D721Med (cell line): ENCODE data around the gene SH3PXD2A.

Source experiments
- DNase-seq: peaks from one replicate; pipeline ENCODE4 v3.0.0; 2011; ENCODE audit warnings: low spot score; ENCODE audit not compliant: insufficient read length
- FAIRE-seq: peaks from 2 replicates; lab custom pipeline; 2011; peaks lifted over from hg19 to GRCh38; lab: Jason Lieb, UNC
- TF ChIP-seq, protein P1 (sequence below): IDR thresholded peaks from 2 replicates; pipeline ENCODE4 v1.5.1; 2012; ENCODE audit warnings: mild to moderate bottlenecking, control low read depth; ENCODE audit not compliant: insufficient read depth; ENCODE audit errors: missing control alignments

The SH3PXD2A gene

GRCh38 chr10:103616705-103617601 lies 238.4 kb downstream of the SH3PXD2A start:
- TF ChIP-seq, protein P1, sequence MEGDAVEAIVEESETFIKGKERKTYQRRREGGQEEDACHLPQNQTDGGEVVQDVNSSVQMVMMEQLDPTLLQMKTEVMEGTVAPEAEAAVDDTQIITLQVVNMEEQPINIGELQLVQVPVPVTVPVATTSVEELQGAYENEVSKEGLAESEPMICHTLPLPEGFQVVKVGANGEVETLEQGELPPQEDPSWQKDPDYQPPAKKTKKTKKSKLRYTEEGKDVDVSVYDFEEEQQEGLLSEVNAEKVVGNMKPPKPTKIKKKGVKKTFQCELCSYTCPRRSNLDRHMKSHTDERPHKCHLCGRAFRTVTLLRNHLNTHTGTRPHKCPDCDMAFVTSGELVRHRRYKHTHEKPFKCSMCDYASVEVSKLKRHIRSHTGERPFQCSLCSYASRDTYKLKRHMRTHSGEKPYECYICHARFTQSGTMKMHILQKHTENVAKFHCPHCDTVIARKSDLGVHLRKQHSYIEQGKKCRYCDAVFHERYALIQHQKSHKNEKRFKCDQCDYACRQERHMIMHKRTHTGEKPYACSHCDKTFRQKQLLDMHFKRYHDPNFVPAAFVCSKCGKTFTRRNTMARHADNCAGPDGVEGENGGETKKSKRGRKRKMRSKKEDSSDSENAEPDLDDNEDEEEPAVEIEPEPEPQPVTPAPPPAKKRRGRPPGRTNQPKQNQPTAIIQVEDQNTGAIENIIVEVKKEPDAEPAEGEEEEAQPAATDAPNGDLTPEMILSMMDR: no peak
- no peak for DNase-seq
- no peak for FAIRE-seq

GRCh38 chr10:103614306-103615158 lies 240.8 kb downstream of the SH3PXD2A start:
- TF ChIP-seq, protein P1: no peak
- FAIRE-seq: no peak
- no peak for DNase-seq

- no peak for DNase-seq
- no peak for FAIRE-seq
- TF ChIP-seq, protein P1: no peak
Observed at GRCh38 chr10:103613616-103614015, 241.8 kb downstream of the SH3PXD2A start.

DNA sequence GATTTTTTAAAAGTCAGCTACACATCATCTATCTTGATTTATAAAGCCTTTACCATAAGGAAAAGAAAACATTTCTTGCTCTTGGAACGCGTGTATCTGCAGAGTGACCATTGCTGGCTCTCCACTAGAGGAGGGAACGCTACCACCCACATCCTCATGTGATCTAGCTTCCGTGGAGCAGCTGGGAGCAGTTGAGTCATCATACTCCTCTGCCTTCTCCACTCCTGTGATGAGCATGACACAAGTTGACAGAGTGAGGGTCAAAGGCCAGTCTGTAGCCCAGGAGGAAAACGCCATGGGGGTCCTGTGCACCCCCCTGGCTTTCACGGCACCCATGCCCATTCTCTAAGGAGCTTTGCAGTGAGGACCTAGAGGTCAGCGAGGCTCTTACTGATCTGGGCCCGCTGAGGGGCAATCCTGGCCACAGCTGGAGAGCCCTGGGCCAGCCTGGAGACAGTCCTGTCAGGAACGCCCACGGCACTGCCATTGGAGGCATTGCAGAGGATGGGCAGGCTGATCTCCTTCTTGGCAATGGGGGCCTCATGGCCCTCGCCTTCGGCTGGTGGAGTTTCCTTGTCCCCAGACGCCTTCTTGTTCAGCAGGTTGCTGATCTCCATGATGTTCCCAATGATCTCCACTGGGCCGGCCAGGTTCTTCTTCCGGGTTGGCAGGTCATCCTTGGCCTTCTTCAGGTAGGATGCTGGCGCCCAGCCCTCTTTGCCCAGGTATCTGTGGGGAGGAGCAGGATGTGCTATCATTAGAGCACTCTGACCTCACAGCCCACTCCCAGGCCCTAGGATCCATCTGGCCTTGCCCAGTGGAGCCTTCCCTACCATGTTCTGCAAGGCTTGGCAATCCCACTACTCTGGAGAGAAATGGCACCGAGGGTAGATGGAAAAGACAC lies 242.7 kb downstream of the SH3PXD2A start:
- no peak for FAIRE-seq
- no peak for DNase-seq
- TF ChIP-seq, protein P1: no peak

GRCh38 chr10:103610921-103611511 lies 244.4 kb downstream of the SH3PXD2A start:
- DNase-seq: no peak
- no peak for FAIRE-seq
- TF ChIP-seq, protein P1: no peak

GRCh38 chr10:103610083-103610472 lies 245.3 kb downstream of the SH3PXD2A start:
- DNase-seq (no peak), FAIRE-seq (no peak)

More at GRCh38 chr10:103610083-103610472, 245.3 kb downstream of the SH3PXD2A start:
- TF ChIP-seq, protein P1: no peak
